Cardiac fibroblast (primary cell): ENCODE results near the gene ABHD2.

Experiments
- DNase-seq, 2 donors: peaks; one replicate each; pipeline versions ENCODE4 v3.0.0 to v3.0.0-alpha.2; 2010; ENCODE audit warnings: low read depth in 2 of 2
- H3K4me3 ChIP-seq, 2 donors: replicated peaks in 1 of 2; 1 replicate in 1 of 2; 2 replicates in 1 of 2; pipeline ENCODE4 v1.5.1; 2011; ENCODE audit warnings: low read depth in 2 of 2, low read length in 2 of 2, mild to moderate bottlenecking in 2 of 2, moderate library complexity in 1 of 2
- CTCF ChIP-seq: IDR thresholded peaks from one replicate; pipeline ENCODE4 v1.5.1; 2011; ENCODE audit warnings: low read depth, mild to moderate bottlenecking, low read length, inconsistent platforms

Gene ABHD2

GRCh38 chr15:89067751-89068150 is 20.5 kb upstream of the ABHD2 start:
- DNase-seq: peak in 1 of 2 donors; percentile 77
- TF ChIP-seq CTCF: no peak
- no peak overlapping the region for H3K4me3 ChIP-seq

DNA sequence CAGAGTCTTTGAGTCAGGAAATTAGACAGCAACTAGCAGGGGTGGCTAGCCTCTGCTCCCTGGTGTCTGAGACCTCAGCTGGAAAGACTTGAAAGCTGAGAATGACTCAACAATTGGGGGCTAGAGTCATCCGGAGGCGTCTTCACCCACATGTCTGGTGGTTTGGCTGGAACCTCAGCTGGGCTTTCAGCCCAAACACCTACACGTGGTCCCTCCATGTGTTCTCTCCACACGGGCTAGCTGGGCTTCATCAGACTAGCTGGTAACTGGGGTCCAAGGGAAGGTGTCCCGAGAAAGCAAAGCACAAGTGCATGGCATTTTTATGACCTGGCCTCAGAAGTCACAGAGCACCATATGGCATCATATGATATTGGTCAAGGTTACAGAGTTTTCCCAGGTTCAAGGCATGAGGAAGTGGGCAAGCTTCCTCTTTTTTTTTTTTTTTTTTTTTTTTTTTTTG is 19.9 kb upstream of the ABHD2 start:
- peak; percentile 83 to 99 for DNase-seq
- H3K4me3 ChIP-seq: no peak overlapping the region
- no peak for TF ChIP-seq CTCF

DNA sequence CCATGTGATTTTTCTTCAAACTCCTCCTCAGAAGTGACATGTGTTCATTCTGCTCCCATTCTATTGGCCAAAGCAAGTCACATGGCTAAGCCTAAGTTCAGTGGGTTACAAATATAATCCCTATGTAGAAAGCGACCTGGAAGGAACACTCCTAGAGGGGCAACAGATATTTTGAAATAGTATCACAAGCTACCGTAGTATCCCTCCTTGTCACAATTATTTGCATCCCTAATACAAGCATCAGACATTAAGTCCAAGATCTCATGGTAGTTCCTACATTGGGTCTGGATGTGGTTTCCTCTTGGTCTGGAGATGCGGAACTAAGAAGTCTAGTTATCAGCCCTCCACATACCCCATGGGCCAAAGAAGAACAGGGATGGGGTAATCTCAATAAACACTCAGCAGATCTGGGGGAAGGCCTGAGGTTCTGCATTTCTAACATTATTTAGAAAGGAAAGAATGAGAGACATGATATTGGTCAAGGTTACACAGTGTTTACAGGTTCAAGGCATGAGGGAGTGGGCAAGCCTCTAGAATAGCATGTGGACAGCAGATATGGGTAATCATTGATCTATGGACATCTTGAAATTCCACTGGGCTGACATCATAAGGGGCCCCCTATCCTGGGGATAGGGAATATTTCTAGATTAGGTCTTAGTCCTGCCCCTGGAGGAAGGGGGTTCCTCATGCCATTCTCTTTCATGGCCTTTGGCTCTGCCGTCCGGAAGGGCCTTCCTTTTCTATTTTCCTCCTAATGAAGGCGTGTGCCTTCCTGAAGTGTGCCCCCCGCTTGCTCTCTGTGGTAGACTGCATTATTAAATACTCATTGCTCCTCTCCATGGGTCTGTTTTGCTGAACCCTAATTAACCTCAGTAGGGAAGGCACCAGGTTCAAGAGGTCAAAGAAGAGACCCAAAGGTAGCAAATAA is 17.8 kb upstream of the ABHD2 start:
- TF ChIP-seq CTCF: no peak

GRCh38 chr15:89071471-89071870 is 16.8 kb upstream of the ABHD2 start:
- TF ChIP-seq CTCF: no peak
- no peak overlapping the region for H3K4me3 ChIP-seq
- DNase-seq: no peak

More for the DNA sequence above, 17.8 kb upstream of the ABHD2 start:
- H3K4me3 ChIP-seq: no peak overlapping the region
- DNase-seq: no peak

DNA sequence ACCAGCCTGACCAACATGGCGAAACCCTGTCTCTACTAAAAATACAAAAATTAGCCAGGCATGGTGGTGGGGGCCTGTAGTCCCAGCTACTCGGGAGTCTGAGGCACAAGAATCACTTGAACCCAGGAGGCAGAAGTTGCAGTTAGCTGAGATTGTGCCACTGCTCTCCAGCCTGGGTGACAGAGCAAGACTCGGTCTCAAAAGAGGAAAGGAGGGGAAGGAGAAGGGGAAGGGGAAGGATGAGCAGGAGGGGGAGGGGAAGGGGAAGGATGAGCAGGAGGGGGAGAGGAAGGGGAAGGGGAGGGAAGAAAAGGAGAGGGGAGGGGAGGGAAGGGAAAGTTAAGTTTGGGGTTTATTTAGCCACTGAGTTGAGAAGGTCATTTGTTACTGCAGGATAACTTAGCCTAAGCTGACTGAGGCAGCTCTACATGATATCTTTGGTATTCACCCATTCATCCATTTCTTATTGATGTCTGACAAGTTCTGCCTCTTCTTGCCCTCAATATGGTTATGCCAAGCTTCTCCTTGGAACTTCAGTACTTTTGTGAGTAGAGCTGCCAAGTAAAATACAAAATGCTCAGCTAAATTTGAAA is 15.9 kb upstream of the ABHD2 start:
- no peak overlapping the region for H3K4me3 ChIP-seq
- TF ChIP-seq CTCF: no peak
- no peak for DNase-seq

GRCh38 chr15:89074402-89075012 is 13.7 kb upstream of the ABHD2 start:
- no peak for TF ChIP-seq CTCF
- no peak overlapping the region for H3K4me3 ChIP-seq
- DNase-seq: no peak
